GM12878 (cell line): ENCODE data around the gene SH2D3A. TPM values are rescaled to one million over a fixed set of nuclear protein-coding genes. Genes with fewer than 3 reads are reported as not detected.

Experiments used
- ATAC-seq: fragments of 200-7000 bp; cut with Tn5 transposase; 3 replicates; pipeline ENCODE4 v1.9.1; 2020; ENCODE audit warnings: mild to moderate bottlenecking, moderate library complexity
- BruUV-seq: library from RNA; stranded (reverse); fragments of 400-500 nt; replicated peaks from 2 replicates; lab custom pipeline; 2021; lab: Mats Ljungman, UMichigan
- CTCF ChIA-PET: fragments of 300-600 bp; sonication (Branson Sonifier 250); formaldehyde crosslinking; extraction: SDS; loops from one replicate; lab custom pipeline; 2021; ENCODE audit warnings: inconsistent platforms; lab: Yijun Ruan, JAX
- POLR2A ChIA-PET: fragments of 350-600 bp; formaldehyde crosslinking; extraction: SDS; loops from one replicate; lab custom pipeline; 2021; ENCODE audit warnings: inconsistent platforms; lab: Charles Lee
- RAD21 ChIA-PET: fragments of 300-600 bp; sonication (Branson Sonifier 250); formaldehyde crosslinking; loops from one replicate; lab custom pipeline; 2023; ENCODE audit warnings: antibody characterized with exemption; ENCODE audit not compliant: unreplicated experiment; lab: Charles Lee
- SMC1A ChIA-PET: fragments of 300-600 bp; sonication (Branson Sonifier 250); formaldehyde crosslinking; loops from one replicate; lab custom pipeline; 2023; ENCODE audit not compliant: unreplicated experiment, uncharacterized antibody; lab: Charles Lee
- DNase-seq: peaks from one replicate; pipeline ENCODE4 v3.0.0-alpha.2; 2011; ENCODE audit warnings: low read depth, low spot score
- FAIRE-seq: peaks from 3 replicates; lab custom pipeline; 2011; peaks lifted over from hg19 to GRCh38; lab: Jason Lieb, UNC
- H2AFZ ChIP-seq: 2 replicates; pipeline ENCODE4 v1.6.0; 2011; ENCODE audit warnings: low read depth, low read length, control low read depth; ENCODE audit not compliant: control insufficient read depth
- H3K27ac ChIP-seq: 2 replicates; pipeline ENCODE4 v1.5.1; 2011; ENCODE audit warnings: control low read depth; ENCODE audit not compliant: control insufficient read depth, insufficient read depth
- H3K27me3 ChIP-seq, 2 experiments: replicated peaks in 1 of 2; 2 replicates each; pipeline versions ENCODE4 v1.6.0 to v1.6.1; 2011; ENCODE audit warnings: low read length in 1 of 2; ENCODE audit not compliant: control insufficient read depth in 2 of 2, insufficient read depth in 2 of 2
- H3K36me3 ChIP-seq, 2 experiments: 2 replicates each; pipeline ENCODE4 v1.5.1; 2011; ENCODE audit warnings: low read length in 1 of 2; ENCODE audit not compliant: control insufficient read depth in 2 of 2, insufficient read depth in 2 of 2
- H3K4me1 ChIP-seq: 2 replicates; pipeline ENCODE4 v1.6.1; 2011; ENCODE audit warnings: mild to moderate bottlenecking, low read length, moderate library complexity, mixed read lengths; ENCODE audit not compliant: control insufficient read depth, insufficient read depth
- H3K4me2 ChIP-seq: 2 replicates; pipeline ENCODE4 v1.6.0; 2011; ENCODE audit warnings: control low read depth; ENCODE audit not compliant: control insufficient read depth, insufficient read depth
- H3K4me3 ChIP-seq: fragments of 200-600 bp; sonication (generic); 2 replicates; pipeline ENCODE4 v1.5.1; 2016
- H3K79me2 ChIP-seq: 2 replicates; pipeline ENCODE4 v1.6.0; 2011; ENCODE audit warnings: low read length; ENCODE audit not compliant: control insufficient read depth, insufficient read depth
- H3K9ac ChIP-seq: 2 replicates; pipeline ENCODE4 v1.8.0; 2011; ENCODE audit warnings: low read length, control low read depth, mixed read lengths; ENCODE audit not compliant: control insufficient read depth, insufficient read depth
- H3K9me3 ChIP-seq: replicated peaks from 3 replicates; pipeline ENCODE4 v1.5.1; 2011; ENCODE audit warnings: mild to moderate bottlenecking, low read length; ENCODE audit not compliant: control insufficient read depth, insufficient read depth
- H4K20me1 ChIP-seq: 2 replicates; pipeline ENCODE4 v1.6.0; 2011; ENCODE audit not compliant: control insufficient read depth, insufficient read depth
- BCL11A ChIP-seq: IDR thresholded peaks from 2 replicates; pipeline ENCODE4 v1.6.1; 2011; ENCODE audit warnings: low read depth, low read length
- CHD2 ChIP-seq: IDR thresholded peaks from 2 replicates; pipeline ENCODE4 v1.6.1; 2011; ENCODE audit warnings: low read depth, low read length, improper control_type of control experiment, borderline replicate concordance
- HDAC6 ChIP-seq: fragments of 200-600 bp; sonication (generic); IDR thresholded peaks from one replicate; pipeline ENCODE4 v1.8.0; 2017; ENCODE audit warnings: antibody characterized with exemption; ENCODE audit not compliant: unreplicated experiment
- TBL1XR1 ChIP-seq: IDR thresholded peaks from 2 replicates; pipeline ENCODE4 v1.6.1; 2012; ENCODE audit warnings: low read depth, low read length, improper control_type of control experiment
- TCF7 ChIP-seq: IDR thresholded peaks from 2 replicates; pipeline ENCODE4 v1.6.1; 2014; ENCODE audit warnings: antibody characterized with exemption, borderline replicate concordance
- WGBS: methylation state at CpG from one replicate; pipeline ENCODE4 v1.1.6; 2016; ENCODE audit warnings: low lambda C conversion rate; ENCODE audit not compliant: insufficient replicate concordance, insufficient coverage; ENCODE audit errors: missing lambda C conversion rate; 5-methylcytosine and 5-hydroxymethylcytosine counted together
- in situ Hi-C: fragments of 300-500 bp; cut with MboI; formaldehyde crosslinking; loops from 9 replicates; pipeline ENCODE4 v1.14.3; 2018; ENCODE audit warnings: mixed read lengths
- intact Hi-C: fragments of 100-400 bp; cut with micrococcal nuclease; formaldehyde crosslinking; loops from one replicate; pipeline ENCODE4 v1.14.2; 2022; ENCODE audit not compliant: unreplicated experiment
- polyA plus RNA-seq, 11 experiments: library from polyadenylated mRNA; depleted of rRNA in 4 of 11; unstranded in 6 of 11; stranded (reverse) in 5 of 11; fragments of >200 nt; fragmentation: Nextera tagmentation in 4 of 11; fragmentation: Illumina TruSeq in 1 of 11; extraction: Ambion mirVana in 4 of 11; extraction: Trizol in 1 of 11; gene quantifications; 1 replicate in 1 of 11; 2 replicates in 10 of 11; pipeline versions ENCODE4 v1.2.1 to v1.2.3, GENCODE V29; 2011 to 2016; ENCODE audit warnings: inconsistent platforms in 2 of 11, missing spikeins in 2 of 11, low read depth in 1 of 11
- total RNA-seq, 4 experiments: library from RNA; depleted of rRNA in 3 of 4; stranded (reverse); fragments of >200 nt in 3 of 4; fragmentation: Illumina TruSeq in 1 of 4; extraction: Trizol in 1 of 4; gene quantifications; 2 replicates each; pipeline versions ENCODE4 v1.2.1 to v1.2.3, GENCODE V29; 2013 to 2021
- TF ChIP-seq, protein P1 (sequence below): fragments of 450-650 bp; IDR thresholded peaks from 2 replicates; pipeline ENCODE4 v1.6.1; 2017; ENCODE audit warnings: antibody characterized with exemption, mild to moderate bottlenecking, moderate library complexity
- TF ChIP-seq, protein P2 (sequence below): IDR thresholded peaks from 2 replicates; pipeline ENCODE4 v1.6.1; 2012; ENCODE audit warnings: low read depth, low read length, improper control_type of control experiment
- TF ChIP-seq, protein P3 (sequence below): fragments of 450-650 bp; IDR thresholded peaks from 2 replicates; pipeline ENCODE4 v1.6.1; 2018; ENCODE audit warnings: borderline replicate concordance, mild to moderate bottlenecking; ENCODE audit not compliant: partially characterized antibody
- TF ChIP-seq, protein P4 (sequence below): IDR thresholded peaks from 2 replicates; pipeline ENCODE4 v1.6.1; 2011; ENCODE audit warnings: low read depth, low read length, improper control_type of control experiment, borderline replicate concordance
- TF ChIP-seq, protein P5 (sequence below): fragments of 450-650 bp; IDR thresholded peaks from 2 replicates; pipeline ENCODE4 v1.6.1; 2017; ENCODE audit warnings: mild to moderate bottlenecking, moderate library complexity

SH2D3A gene
- total and polyA plus RNA-seq, 10 of the 15 experiments (the other 5 are each of a cell fraction or from before 2014, with no cell fraction given): 0.77 to 24.4 (median 9.5) TPM

DNA sequence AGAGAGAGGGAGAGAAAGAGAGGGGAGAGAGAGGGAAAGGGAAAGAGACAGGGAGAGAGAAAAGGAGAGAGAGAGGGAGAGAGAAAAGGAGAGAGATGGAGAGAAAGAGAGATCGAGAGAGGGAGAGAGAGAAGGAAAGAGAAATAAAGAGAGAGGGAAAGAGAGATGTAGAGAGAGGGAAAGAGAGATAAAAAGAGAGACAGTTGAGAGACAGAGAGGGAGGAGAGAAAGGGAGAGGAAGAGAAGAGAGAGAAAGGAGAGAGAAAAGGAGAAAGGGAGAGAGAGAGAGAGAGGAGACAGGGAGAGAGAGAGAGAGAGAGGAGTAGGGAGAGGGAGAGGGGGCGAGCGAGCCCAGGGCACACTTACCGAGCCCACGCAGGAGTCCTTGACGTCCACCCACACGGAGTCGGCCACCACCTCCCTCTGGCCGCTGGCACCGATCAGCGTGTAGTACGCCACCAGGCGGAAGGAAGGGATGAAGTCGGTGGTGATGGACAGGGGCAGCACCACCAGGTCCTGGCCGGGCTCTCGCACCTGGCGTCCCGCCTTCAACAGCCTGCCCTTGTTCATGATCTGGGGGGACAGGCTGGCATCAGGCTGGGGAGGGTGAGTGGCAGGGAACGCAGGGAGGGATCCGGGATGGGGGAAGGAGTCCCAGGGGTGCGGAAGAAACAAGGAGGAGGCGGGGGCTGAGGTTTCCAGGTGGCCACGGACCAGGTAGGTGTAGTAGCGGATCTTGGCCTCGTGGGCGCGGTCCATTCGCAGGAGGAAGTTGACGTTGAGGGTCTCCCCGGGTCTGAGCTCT is 56.8 kb downstream of the SH2D3A start (continued):
- TF ChIP-seq, protein P1, sequence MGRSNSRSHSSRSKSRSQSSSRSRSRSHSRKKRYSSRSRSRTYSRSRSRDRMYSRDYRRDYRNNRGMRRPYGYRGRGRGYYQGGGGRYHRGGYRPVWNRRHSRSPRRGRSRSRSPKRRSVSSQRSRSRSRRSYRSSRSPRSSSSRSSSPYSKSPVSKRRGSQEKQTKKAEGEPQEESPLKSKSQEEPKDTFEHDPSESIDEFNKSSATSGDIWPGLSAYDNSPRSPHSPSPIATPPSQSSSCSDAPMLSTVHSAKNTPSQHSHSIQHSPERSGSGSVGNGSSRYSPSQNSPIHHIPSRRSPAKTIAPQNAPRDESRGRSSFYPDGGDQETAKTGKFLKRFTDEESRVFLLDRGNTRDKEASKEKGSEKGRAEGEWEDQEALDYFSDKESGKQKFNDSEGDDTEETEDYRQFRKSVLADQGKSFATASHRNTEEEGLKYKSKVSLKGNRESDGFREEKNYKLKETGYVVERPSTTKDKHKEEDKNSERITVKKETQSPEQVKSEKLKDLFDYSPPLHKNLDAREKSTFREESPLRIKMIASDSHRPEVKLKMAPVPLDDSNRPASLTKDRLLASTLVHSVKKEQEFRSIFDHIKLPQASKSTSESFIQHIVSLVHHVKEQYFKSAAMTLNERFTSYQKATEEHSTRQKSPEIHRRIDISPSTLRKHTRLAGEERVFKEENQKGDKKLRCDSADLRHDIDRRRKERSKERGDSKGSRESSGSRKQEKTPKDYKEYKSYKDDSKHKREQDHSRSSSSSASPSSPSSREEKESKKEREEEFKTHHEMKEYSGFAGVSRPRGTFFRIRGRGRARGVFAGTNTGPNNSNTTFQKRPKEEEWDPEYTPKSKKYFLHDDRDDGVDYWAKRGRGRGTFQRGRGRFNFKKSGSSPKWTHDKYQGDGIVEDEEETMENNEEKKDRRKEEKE: no peak
- TF ChIP-seq, all 136 proteins: peak for 4

DNA sequence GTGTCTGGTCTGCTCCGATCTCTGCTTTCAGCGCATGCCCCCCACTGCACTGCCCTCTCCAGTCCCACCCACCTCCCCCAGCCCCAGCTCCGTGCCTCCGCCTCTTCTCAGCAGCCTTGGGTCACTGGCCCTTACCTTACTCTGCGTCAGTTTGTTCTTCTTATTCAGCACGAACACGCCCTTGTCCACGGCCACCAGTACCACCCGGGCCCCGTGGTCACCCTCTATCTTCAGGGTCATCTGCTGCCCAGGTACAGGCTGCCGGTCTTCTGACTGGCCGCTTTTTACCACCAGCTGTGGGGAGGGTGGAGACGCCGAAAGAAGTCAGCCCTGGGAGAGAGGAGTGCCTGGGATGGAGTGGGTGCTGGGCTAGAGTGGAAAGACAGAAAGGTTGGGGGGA is 57.7 kb downstream of the SH2D3A start:
- Histone ChIP-seq H3K4me3 (no peak overlapping the region), H3K27me3 (no peaks in the 10 kb centered on the region; a peak in 2 of 4 replicates), H3K4me2 (no peak overlapping the region), H4K20me1 (no peaks in the 10 kb centered on the region), H3K9ac (no peak overlapping the region), H3K36me3 (no peaks in the 10 kb centered on the region), H3K79me2 (no peaks in the 10 kb centered on the region), H3K4me1 (no peaks in the 10 kb centered on the region), H2AFZ (no peak overlapping the region), H3K9me3 (no peaks in the 10 kb centered on the region), H3K27ac (no peak overlapping the region)
- SMC1A ChIA-PET: no interaction called here
- intact Hi-C loops: no loop called here
- WGBS: 31% methylated on average over 14 of the region's 14 CpGs
- no peak for DNase-seq
- ATAC-seq: no peak
- no TSS peak for BruUV-seq
- RAD21 ChIA-PET: no interaction called here
- CTCF ChIA-PET: no interaction called here
- POLR2A ChIA-PET: no interaction called here
- FAIRE-seq: no peak
- in situ Hi-C loops: no loop called here
- TF ChIP-seq, protein P2, sequence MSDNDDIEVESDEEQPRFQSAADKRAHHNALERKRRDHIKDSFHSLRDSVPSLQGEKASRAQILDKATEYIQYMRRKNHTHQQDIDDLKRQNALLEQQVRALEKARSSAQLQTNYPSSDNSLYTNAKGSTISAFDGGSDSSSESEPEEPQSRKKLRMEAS: no peak
- TF ChIP-seq, protein P3, sequence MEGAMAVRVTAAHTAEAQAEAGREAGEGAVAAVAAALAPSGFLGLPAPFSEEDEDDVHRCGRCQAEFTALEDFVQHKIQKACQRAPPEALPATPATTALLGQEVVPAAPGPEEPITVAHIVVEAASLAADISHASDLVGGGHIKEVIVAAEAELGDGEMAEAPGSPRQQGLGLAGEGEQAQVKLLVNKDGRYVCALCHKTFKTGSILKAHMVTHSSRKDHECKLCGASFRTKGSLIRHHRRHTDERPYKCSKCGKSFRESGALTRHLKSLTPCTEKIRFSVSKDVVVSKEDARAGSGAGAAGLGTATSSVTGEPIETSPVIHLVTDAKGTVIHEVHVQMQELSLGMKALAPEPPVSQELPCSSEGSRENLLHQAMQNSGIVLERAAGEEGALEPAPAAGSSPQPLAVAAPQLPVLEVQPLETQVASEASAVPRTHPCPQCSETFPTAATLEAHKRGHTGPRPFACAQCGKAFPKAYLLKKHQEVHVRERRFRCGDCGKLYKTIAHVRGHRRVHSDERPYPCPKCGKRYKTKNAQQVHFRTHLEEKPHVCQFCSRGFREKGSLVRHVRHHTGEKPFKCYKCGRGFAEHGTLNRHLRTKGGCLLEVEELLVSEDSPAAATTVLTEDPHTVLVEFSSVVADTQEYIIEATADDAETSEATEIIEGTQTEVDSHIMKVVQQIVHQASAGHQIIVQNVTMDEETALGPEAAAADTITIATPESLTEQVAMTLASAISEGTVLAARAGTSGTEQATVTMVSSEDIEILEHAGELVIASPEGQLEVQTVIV: no peak
- TF ChIP-seq BCL11A: no peak
- TF ChIP-seq CHD2: no peak
- TF ChIP-seq TCF7: no peak
- no peak for TF ChIP-seq HDAC6
- TF ChIP-seq, protein P4, sequence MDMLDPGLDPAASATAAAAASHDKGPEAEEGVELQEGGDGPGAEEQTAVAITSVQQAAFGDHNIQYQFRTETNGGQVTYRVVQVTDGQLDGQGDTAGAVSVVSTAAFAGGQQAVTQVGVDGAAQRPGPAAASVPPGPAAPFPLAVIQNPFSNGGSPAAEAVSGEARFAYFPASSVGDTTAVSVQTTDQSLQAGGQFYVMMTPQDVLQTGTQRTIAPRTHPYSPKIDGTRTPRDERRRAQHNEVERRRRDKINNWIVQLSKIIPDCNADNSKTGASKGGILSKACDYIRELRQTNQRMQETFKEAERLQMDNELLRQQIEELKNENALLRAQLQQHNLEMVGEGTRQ: no peak
- TF ChIP-seq, protein P5, sequence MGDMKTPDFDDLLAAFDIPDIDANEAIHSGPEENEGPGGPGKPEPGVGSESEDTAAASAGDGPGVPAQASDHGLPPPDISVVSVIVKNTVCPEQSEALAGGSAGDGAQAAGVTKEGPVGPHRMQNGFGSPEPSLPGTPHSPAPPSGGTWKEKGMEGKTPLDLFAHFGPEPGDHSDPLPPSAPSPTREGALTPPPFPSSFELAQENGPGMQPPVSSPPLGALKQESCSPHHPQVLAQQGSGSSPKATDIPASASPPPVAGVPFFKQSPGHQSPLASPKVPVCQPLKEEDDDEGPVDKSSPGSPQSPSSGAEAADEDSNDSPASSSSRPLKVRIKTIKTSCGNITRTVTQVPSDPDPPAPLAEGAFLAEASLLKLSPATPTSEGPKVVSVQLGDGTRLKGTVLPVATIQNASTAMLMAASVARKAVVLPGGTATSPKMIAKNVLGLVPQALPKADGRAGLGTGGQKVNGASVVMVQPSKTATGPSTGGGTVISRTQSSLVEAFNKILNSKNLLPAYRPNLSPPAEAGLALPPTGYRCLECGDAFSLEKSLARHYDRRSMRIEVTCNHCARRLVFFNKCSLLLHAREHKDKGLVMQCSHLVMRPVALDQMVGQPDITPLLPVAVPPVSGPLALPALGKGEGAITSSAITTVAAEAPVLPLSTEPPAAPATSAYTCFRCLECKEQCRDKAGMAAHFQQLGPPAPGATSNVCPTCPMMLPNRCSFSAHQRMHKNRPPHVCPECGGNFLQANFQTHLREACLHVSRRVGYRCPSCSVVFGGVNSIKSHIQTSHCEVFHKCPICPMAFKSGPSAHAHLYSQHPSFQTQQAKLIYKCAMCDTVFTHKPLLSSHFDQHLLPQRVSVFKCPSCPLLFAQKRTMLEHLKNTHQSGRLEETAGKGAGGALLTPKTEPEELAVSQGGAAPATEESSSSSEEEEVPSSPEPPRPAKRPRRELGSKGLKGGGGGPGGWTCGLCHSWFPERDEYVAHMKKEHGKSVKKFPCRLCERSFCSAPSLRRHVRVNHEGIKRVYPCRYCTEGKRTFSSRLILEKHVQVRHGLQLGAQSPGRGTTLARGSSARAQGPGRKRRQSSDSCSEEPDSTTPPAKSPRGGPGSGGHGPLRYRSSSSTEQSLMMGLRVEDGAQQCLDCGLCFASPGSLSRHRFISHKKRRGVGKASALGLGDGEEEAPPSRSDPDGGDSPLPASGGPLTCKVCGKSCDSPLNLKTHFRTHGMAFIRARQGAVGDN: no peak
- TF ChIP-seq TBL1XR1: no peak
